HepG2 (cell line): ENCODE results near the gene LIME1. TPM values are rescaled to one million over a fixed set of nuclear protein-coding genes. Genes with fewer than 3 reads are reported as not detected.

Source experiments
- ATAC-seq: fragments of 200-7000 bp; cut with Tn5 transposase; 3 replicates; pipeline ENCODE4 v1.9.1; 2020; ENCODE audit warnings: mild to moderate bottlenecking, moderate library complexity
- BruUV-seq: library from RNA; stranded (reverse); fragments of 400-500 nt; replicated peaks from 2 replicates; lab custom pipeline; 2021; lab: Mats Ljungman, UMichigan
- CTCF ChIA-PET: fragments of 300-600 bp; formaldehyde crosslinking; extraction: SDS; loops from one replicate; lab custom pipeline; 2021; ENCODE audit warnings: low total read pairs, inconsistent platforms, low intra/inter-chr PET ratio; lab: Yijun Ruan, JAX
- POLR2A ChIA-PET: fragments of 350-600 bp; sonication (Branson Sonifier 250); formaldehyde crosslinking; loops from one replicate; lab custom pipeline; 2020; ENCODE audit warnings: antibody characterized with exemption, inconsistent platforms; lab: Yijun Ruan, JAX
- DNase-seq: peaks from one replicate; pipeline ENCODE4 v3.0.0-alpha.2; 2015; ENCODE audit warnings: low spot score
- FAIRE-seq: peaks from 3 replicates; lab custom pipeline; 2011; peaks lifted over from hg19 to GRCh38; lab: Jason Lieb, UNC
- H2AFZ ChIP-seq: one replicate; pipeline ENCODE4 v1.6.1; 2011; ENCODE audit warnings: low read length, inconsistent platforms
- H3K27ac ChIP-seq: fragments of 300-600 bp; 3 replicates; pipeline ENCODE4 v1.8.0; 2011; ENCODE audit warnings: mixed run types, mild to moderate bottlenecking, mixed read lengths, low read length, inconsistent platforms; ENCODE audit not compliant: insufficient read depth; ENCODE audit errors: extremely low read length
- H3K27me3 ChIP-seq, 2 experiments: fragments of 200-600 bp in 1 of 2; 2 replicates in 1 of 2; 3 replicates in 1 of 2; pipeline versions ENCODE4 v1.6.0 to v1.8.0; 2011; ENCODE audit warnings: low read length in 2 of 2, mild to moderate bottlenecking in 2 of 2, moderate library complexity in 2 of 2, inconsistent platforms in 1 of 2; ENCODE audit not compliant: insufficient read depth in 2 of 2, control insufficient read depth in 1 of 2
- H3K36me3 ChIP-seq, 2 experiments: fragments of 200-600 bp in 1 of 2; replicated peaks in 1 of 2; 2 replicates in 1 of 2; 3 replicates in 1 of 2; pipeline versions ENCODE4 v1.5.1 to v1.8.0; 2011; ENCODE audit warnings: low read length in 2 of 2, inconsistent platforms in 1 of 2; ENCODE audit not compliant: insufficient read depth in 2 of 2, control insufficient read depth in 1 of 2
- H3K4me1 ChIP-seq: 2 replicates; pipeline ENCODE4 v1.5.1; 2012; ENCODE audit warnings: low read length, inconsistent platforms; ENCODE audit not compliant: insufficient read depth
- H3K4me2 ChIP-seq: 2 replicates; pipeline ENCODE4 v1.6.0; 2011; ENCODE audit warnings: low read depth, low read length, inconsistent platforms
- H3K4me3 ChIP-seq, 3 experiments: fragments of 200-600 bp in 1 of 3; sonication (generic), shearing (Covaris generic) in 1 of 3; replicated peaks in 1 of 3; 2 replicates each; pipeline ENCODE4 v1.5.1; 2011 to 2016; ENCODE audit warnings: low read length in 3 of 3, inconsistent platforms in 2 of 3, low read depth in 2 of 3, mild to moderate bottlenecking in 2 of 3, control low read depth in 1 of 3, mixed read lengths in 1 of 3; ENCODE audit not compliant: insufficient read depth in 1 of 3
- H3K79me2 ChIP-seq: one replicate; pipeline ENCODE4 v1.6.1; 2011; ENCODE audit warnings: low read length, inconsistent platforms; ENCODE audit not compliant: insufficient read depth
- H3K9ac ChIP-seq: 2 replicates; pipeline ENCODE4 v1.6.0; 2011; ENCODE audit warnings: mild to moderate bottlenecking, low read depth, low read length, inconsistent platforms; ENCODE audit not compliant: insufficient read depth
- H3K9me3 ChIP-seq: 2 replicates; pipeline ENCODE4 v1.5.1; 2012; ENCODE audit warnings: mild to moderate bottlenecking, low read length
- H4K20me1 ChIP-seq: 2 replicates; pipeline ENCODE4 v1.6.0; 2011; ENCODE audit warnings: inconsistent platforms, mild to moderate bottlenecking, low read length, moderate library complexity; ENCODE audit not compliant: insufficient read depth
- ARHGAP35 ChIP-seq: sonication (generic); formaldehyde crosslinking; IDR thresholded peaks from 2 replicates; pipeline ENCODE4 v1.9.0; 2022; ENCODE audit warnings: mild to moderate bottlenecking, inconsistent platforms, moderate library complexity, missing genetic modification reagents, borderline replicate concordance
- EED ChIP-seq: sonication (generic); formaldehyde crosslinking; IDR thresholded peaks from 2 replicates; pipeline ENCODE4 v1.5.0; 2020; ENCODE audit warnings: mild to moderate bottlenecking, missing genetic modification reagents
- ELF4 ChIP-seq: sonication (generic); formaldehyde crosslinking; IDR thresholded peaks from 2 replicates; pipeline ENCODE4 v1.5.0; 2020; ENCODE audit warnings: missing genetic modification reagents, mild to moderate bottlenecking, moderate library complexity, borderline replicate concordance
- GPN1 ChIP-seq: sonication (generic); formaldehyde crosslinking; IDR thresholded peaks from 2 replicates; pipeline ENCODE4 v1.5.1; 2020; ENCODE audit warnings: missing genetic modification reagents, borderline replicate concordance
- JUN ChIP-seq: sonication (generic); formaldehyde crosslinking; IDR thresholded peaks from 2 replicates; pipeline ENCODE4 v1.4.0; 2020; ENCODE audit warnings: mild to moderate bottlenecking, missing genetic modification reagents
- MEIS1 ChIP-seq: sonication (generic); formaldehyde crosslinking; IDR thresholded peaks from 2 replicates; pipeline ENCODE4 v1.9.0; 2021; ENCODE audit warnings: mild to moderate bottlenecking, missing genetic modification reagents, moderate library complexity, borderline replicate concordance
- MIER3 ChIP-seq: IDR thresholded peaks from 2 replicates; pipeline ENCODE4 v1.6.1; 2016; ENCODE audit warnings: missing compliant biosample characterization, borderline replicate concordance
- MTF2 ChIP-seq: sonication (generic); formaldehyde crosslinking; IDR thresholded peaks from 2 replicates; pipeline ENCODE4 v1.5.0; 2020; ENCODE audit warnings: missing genetic modification reagents, borderline replicate concordance
- NFE2 ChIP-seq: sonication (generic); formaldehyde crosslinking; IDR thresholded peaks from 2 replicates; pipeline ENCODE4 v1.4.0; 2020; ENCODE audit warnings: missing genetic modification reagents
- NFIB ChIP-seq: sonication (generic); formaldehyde crosslinking; IDR thresholded peaks from 2 replicates; pipeline ENCODE4 v1.9.0; 2021; ENCODE audit warnings: missing genetic modification reagents, mild to moderate bottlenecking, borderline replicate concordance
- NFRKB ChIP-seq: fragments of 450-650 bp; IDR thresholded peaks from 2 replicates; pipeline ENCODE4 v1.6.1; 2017
- NPAS2 ChIP-seq: sonication (generic); formaldehyde crosslinking; IDR thresholded peaks from 2 replicates; pipeline ENCODE4 v1.8.0; 2022; ENCODE audit warnings: mild to moderate bottlenecking, missing genetic modification reagents, borderline replicate concordance
- NR2C2 ChIP-seq: sonication (generic); formaldehyde crosslinking; IDR thresholded peaks from 2 replicates; pipeline ENCODE4 v1.4.0; 2020; ENCODE audit warnings: missing genetic modification reagents, mild to moderate bottlenecking, moderate library complexity, borderline replicate concordance
- SOX5 ChIP-seq: IDR thresholded peaks from 2 replicates; pipeline ENCODE4 v1.6.1; 2016; ENCODE audit warnings: borderline replicate concordance
- TAF1 ChIP-seq: sonication (generic); formaldehyde crosslinking; IDR thresholded peaks from 2 replicates; pipeline ENCODE4 v1.4.0; 2020; ENCODE audit warnings: missing genetic modification reagents
- ZFY ChIP-seq: sonication (generic); formaldehyde crosslinking; IDR thresholded peaks from 2 replicates; pipeline ENCODE4 v1.4.0; 2020; ENCODE audit warnings: missing genetic modification reagents
- ZNF709 ChIP-seq: sonication (generic); formaldehyde crosslinking; IDR thresholded peaks from 2 replicates; pipeline ENCODE4 v1.5.0; 2020; ENCODE audit warnings: mild to moderate bottlenecking, missing genetic modification reagents
- ZNF780A ChIP-seq: sonication (generic); formaldehyde crosslinking; IDR thresholded peaks from 2 replicates; pipeline ENCODE4 v1.8.0; 2022; ENCODE audit warnings: mild to moderate bottlenecking, missing genetic modification reagents, moderate library complexity
- WGBS: methylation state at CpG from one replicate; pipeline ENCODE4 v1.1.6; 2017; ENCODE audit warnings: low lambda C conversion rate; 5-methylcytosine and 5-hydroxymethylcytosine counted together
- in situ Hi-C: cut with HindIII; loops from 2 replicates; pipeline ENCODE4 v1.10.0; 2017; ENCODE audit warnings: low pct_unique_long_range_greater_than_20kb; ENCODE audit not compliant: extremely low pct_ligation_motif_present
- intact Hi-C: fragments of 100-400 bp; cut with micrococcal nuclease; formaldehyde crosslinking; loops from one replicate; pipeline ENCODE4 v1.10.0; 2022; ENCODE audit not compliant: unreplicated experiment
- polyA plus RNA-seq, 8 experiments: library from polyadenylated mRNA; depleted of rRNA in 3 of 8; stranded (reverse) in 7 of 8; unstranded in 1 of 8; fragments of >200 nt; fragmentation: Illumina TruSeq in 4 of 8; extraction: Trizol in 4 of 8; gene quantifications; 2 replicates each; pipeline versions ENCODE4 v1.2.1 to v1.2.3, GENCODE V29; 2011 to 2016; ENCODE audit warnings: low read depth in 4 of 8, missing spikeins in 1 of 8, mixed read lengths in 1 of 8; ENCODE audit not compliant: insufficient read depth in 1 of 8
- total RNA-seq, 5 experiments: library from RNA; depleted of rRNA; stranded (reverse); fragments of >200 nt; fragmentation: Illumina TruSeq; extraction: Trizol; gene quantifications; 2 replicates each; pipeline ENCODE4 v1.2.3, GENCODE V29; 2016; ENCODE audit warnings: low read depth in 1 of 5
- TF ChIP-seq, protein P1 (sequence below): sonication (generic); formaldehyde crosslinking; conservative IDR thresholded peaks from 2 replicates; pipeline ENCODE4 v1.8.0; 2022; ENCODE audit warnings: missing genetic modification reagents
- TF ChIP-seq, protein P2 (sequence below): sonication (generic); formaldehyde crosslinking; IDR thresholded peaks from 2 replicates; pipeline ENCODE4 v1.4.0; 2020; ENCODE audit warnings: mild to moderate bottlenecking, missing genetic modification reagents

The LIME1 gene
- total and polyA plus RNA-seq, 2 of the 13 experiments (the other 11 are each of a cell fraction or from before 2014, with no cell fraction given) = 13.0 to 61.5 TPM

GRCh38 chr20:63702751-63703470 lies 33.6 kb upstream of the LIME1 start (continued):
- TF ChIP-seq, protein P1, sequence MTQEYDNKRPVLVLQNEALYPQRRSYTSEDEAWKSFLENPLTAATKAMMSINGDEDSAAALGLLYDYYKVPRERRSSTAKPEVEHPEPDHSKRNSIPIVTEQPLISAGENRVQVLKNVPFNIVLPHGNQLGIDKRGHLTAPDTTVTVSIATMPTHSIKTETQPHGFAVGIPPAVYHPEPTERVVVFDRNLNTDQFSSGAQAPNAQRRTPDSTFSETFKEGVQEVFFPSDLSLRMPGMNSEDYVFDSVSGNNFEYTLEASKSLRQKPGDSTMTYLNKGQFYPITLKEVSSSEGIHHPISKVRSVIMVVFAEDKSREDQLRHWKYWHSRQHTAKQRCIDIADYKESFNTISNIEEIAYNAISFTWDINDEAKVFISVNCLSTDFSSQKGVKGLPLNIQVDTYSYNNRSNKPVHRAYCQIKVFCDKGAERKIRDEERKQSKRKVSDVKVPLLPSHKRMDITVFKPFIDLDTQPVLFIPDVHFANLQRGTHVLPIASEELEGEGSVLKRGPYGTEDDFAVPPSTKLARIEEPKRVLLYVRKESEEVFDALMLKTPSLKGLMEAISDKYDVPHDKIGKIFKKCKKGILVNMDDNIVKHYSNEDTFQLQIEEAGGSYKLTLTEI = no peak
- TF ChIP-seq MTF2 (no peak), MEIS1 (no peak)
- TF ChIP-seq, all 625 proteins: peak for 23

- Histone ChIP-seq H3K9ac (no peak overlapping the region), H3K27me3 (no peaks in the 10 kb centered on the region; a peak in 1 of 5 replicates), H3K4me1 (peaks cover 11% of the 10 kb centered on the region), H2AFZ (no peak overlapping the region), H3K79me2 (peaks cover 26% of the 10 kb centered on the region), H3K27ac (no peak overlapping the region), H3K9me3 (no peaks in the 10 kb centered on the region), H3K36me3 (peaks cover 17 to 32% of the 10 kb centered on the region in 2 experiments), H4K20me1 (peaks cover 10% of the 10 kb centered on the region; the same call in 1 of the 2 replicates), H3K4me2 (no peak overlapping the region), H3K4me3 (no peak overlapping the region)
- intact Hi-C loops (no loop called here), in situ Hi-C loops (loop anchor here (10.0 kb wide), 1 partner anchor 81 kb away; no protein-coding TSS in a partner anchor)
- BruUV-seq = no TSS peak
- no peak for FAIRE-seq
- no peak for DNase-seq
- ChIA-PET POLR2A (interaction anchor here (1.5 to 12.4 kb wide), 3 partner anchors 33 to 161 kb away, joined by 5 to 190 read pairs (median 5); partner anchors contain the start of genes LIME1, SLC2A4RG and TPD52L2), CTCF (no interaction called here)
- no peak for ATAC-seq
- WGBS = 95% methylated on average over 12 of the region's 15 CpGs
- TF ChIP-seq MIER3 (CRISPR knock-in tag) = no peak
- no peak for TF ChIP-seq NR2C2
- TF ChIP-seq ZFY = 0 out of 2 replicates have a peak, but pooled peaks have one; percentile 2
- TF ChIP-seq TAF1 (CRISPR knock-in tag) = no peak
- no peak for TF ChIP-seq NPAS2 (CRISPR knock-in tag)
- TF ChIP-seq JUN (CRISPR knock-in tag) = no peak
- TF ChIP-seq NFRKB = no peak
- TF ChIP-seq, protein P2, sequence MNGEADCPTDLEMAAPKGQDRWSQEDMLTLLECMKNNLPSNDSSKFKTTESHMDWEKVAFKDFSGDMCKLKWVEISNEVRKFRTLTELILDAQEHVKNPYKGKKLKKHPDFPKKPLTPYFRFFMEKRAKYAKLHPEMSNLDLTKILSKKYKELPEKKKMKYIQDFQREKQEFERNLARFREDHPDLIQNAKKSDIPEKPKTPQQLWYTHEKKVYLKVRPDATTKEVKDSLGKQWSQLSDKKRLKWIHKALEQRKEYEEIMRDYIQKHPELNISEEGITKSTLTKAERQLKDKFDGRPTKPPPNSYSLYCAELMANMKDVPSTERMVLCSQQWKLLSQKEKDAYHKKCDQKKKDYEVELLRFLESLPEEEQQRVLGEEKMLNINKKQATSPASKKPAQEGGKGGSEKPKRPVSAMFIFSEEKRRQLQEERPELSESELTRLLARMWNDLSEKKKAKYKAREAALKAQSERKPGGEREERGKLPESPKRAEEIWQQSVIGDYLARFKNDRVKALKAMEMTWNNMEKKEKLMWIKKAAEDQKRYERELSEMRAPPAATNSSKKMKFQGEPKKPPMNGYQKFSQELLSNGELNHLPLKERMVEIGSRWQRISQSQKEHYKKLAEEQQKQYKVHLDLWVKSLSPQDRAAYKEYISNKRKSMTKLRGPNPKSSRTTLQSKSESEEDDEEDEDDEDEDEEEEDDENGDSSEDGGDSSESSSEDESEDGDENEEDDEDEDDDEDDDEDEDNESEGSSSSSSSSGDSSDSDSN (CRISPR knock-in tag) = no peak
- no peak for TF ChIP-seq SOX5 (CRISPR knock-in tag)
- TF ChIP-seq NFIB (CRISPR knock-in tag) = 0 out of 2 replicates have a peak, but pooled peaks have one; percentile 54
- no peak for TF ChIP-seq ZNF780A (CRISPR knock-in tag)
- no peak for TF ChIP-seq EED (CRISPR knock-in tag)
- TF ChIP-seq ARHGAP35 (CRISPR knock-in tag) = no peak
- TF ChIP-seq ELF4 (CRISPR knock-in tag) = no peak
- no peak for TF ChIP-seq GPN1 (CRISPR knock-in tag)
- TF ChIP-seq NFE2 (CRISPR knock-in tag) = no peak
- no peak for TF ChIP-seq ZNF709
Observed at GRCh38 chr20:63703471-63703975, 32.9 kb upstream of the LIME1 start.
